ENCODE measurements around the gene MACF1. TPM values are rescaled to one million over a fixed set of nuclear protein-coding genes. Genes with fewer than 3 reads are reported as not detected.
A peak's percentile ranks its signal among the peaks of the same experiment; 100 is the strongest.

The MACF1 gene
- total RNA-seq, 1 donor from 2014 or later, result 694 TPM

GRCh38 chr1:39239968-39240367, 35.5 kb downstream of the MACF1 start:
- Histone ChIP-seq H3K9me3 (ENCODE audit: insufficient read depth, low read depth, low read length) (no peaks in the 10 kb centered on the region), H3K4me2 (ENCODE audit: low read length) (no peak overlapping the region), H2AFZ (ENCODE audit: low read depth, low read length) (no peak overlapping the region), H3K4me1 (ENCODE audit: insufficient read depth, low read length) (peaks cover 7% of the 10 kb centered on the region), H3K79me2 (ENCODE audit: insufficient read depth, low read length) (peaks cover 88% of the 10 kb centered on the region), H3K27me3 (ENCODE audit: insufficient read depth, low read length) (no peaks in the 10 kb centered on the region), H4K20me1 (ENCODE audit: insufficient read depth, low read length) (peaks cover 81% of the 10 kb centered on the region), H3K36me3 (ENCODE audit: insufficient read depth, low read length) (peaks cover 7% of the 10 kb centered on the region), H3K4me3 (ENCODE audit: insufficient read depth, low read depth, low read length) (no peak overlapping the region), H3K9ac (ENCODE audit: low read length) (no peak overlapping the region), H3K27ac (ENCODE audit: low read depth, low read length) (no peak overlapping the region)
- H3K4me3 Mint-ChIP-seq (ENCODE audit: unreplicated experiment), result no peak overlapping the region
- no peaks in the 10 kb centered on the region for H3K27me3 Mint-ChIP-seq (ENCODE audit: low read depth, unreplicated experiment)
- H3K36me3 Mint-ChIP-seq (ENCODE audit: low read depth, unreplicated experiment), result peaks cover 15% of the 10 kb centered on the region
- DNase-seq (ENCODE audit: low read depth) (no peak), FAIRE-seq (no peak)
- peaks cover 36% of the 10 kb centered on the region for H3K4me1 Mint-ChIP-seq (ENCODE audit: low read depth, unreplicated experiment)
- no peaks in the 10 kb centered on the region for H3K9me3 Mint-ChIP-seq (ENCODE audit: unreplicated experiment)
- TF ChIP-seq EZH2 (IDR thresholded peaks at IDR 0.05; ENCODE audit: insufficient read depth, low read length) (no peak), CTCF (IDR thresholded peaks at IDR 0.05; ENCODE audit: insufficient read depth, low read depth, low read length) (no peak)
- H3K27ac Mint-ChIP-seq (ENCODE audit: unreplicated experiment), result no peak overlapping the region

- FAIRE-seq (no peak), DNase-seq (ENCODE audit: low read depth) (no peak)
- H3K9ac ChIP-seq (ENCODE audit: low read length), result no peak overlapping the region
- Mint-ChIP-seq H3K27ac (ENCODE audit: unreplicated experiment) (no peak overlapping the region), H3K4me1 (ENCODE audit: low read depth, unreplicated experiment) (peaks cover 17% of the 10 kb centered on the region), H3K36me3 (ENCODE audit: low read depth, unreplicated experiment) (peaks cover 5% of the 10 kb centered on the region), H3K27me3 (ENCODE audit: low read depth, unreplicated experiment) (no peaks in the 10 kb centered on the region), H3K9me3 (ENCODE audit: unreplicated experiment) (peaks cover 2% of the 10 kb centered on the region), H3K4me3 (ENCODE audit: unreplicated experiment) (no peak overlapping the region)
- peaks cover 2% of the 10 kb centered on the region for H3K36me3 ChIP-seq (ENCODE audit: insufficient read depth, low read length)
- no peaks in the 10 kb centered on the region for H3K27me3 ChIP-seq (ENCODE audit: insufficient read depth, low read length)
- H3K9me3 ChIP-seq (ENCODE audit: insufficient read depth, low read depth, low read length), result no peaks in the 10 kb centered on the region
- H3K4me2 ChIP-seq (ENCODE audit: low read length), result no peak overlapping the region
- TF ChIP-seq EZH2 (IDR thresholded peaks at IDR 0.05; ENCODE audit: insufficient read depth, low read length) (no peak), CTCF (IDR thresholded peaks at IDR 0.05; ENCODE audit: insufficient read depth, low read depth, low read length) (no peak)
- H3K79me2 ChIP-seq (ENCODE audit: insufficient read depth, low read length), result peaks cover 88% of the 10 kb centered on the region
- H3K27ac ChIP-seq (ENCODE audit: low read depth, low read length), result no peak overlapping the region
- H3K4me1 ChIP-seq (ENCODE audit: insufficient read depth, low read length), result peaks cover 4% of the 10 kb centered on the region
- H2AFZ ChIP-seq (ENCODE audit: low read depth, low read length), result no peak overlapping the region
- no peak overlapping the region for H3K4me3 ChIP-seq (ENCODE audit: insufficient read depth, low read depth, low read length)
- peaks cover 77% of the 10 kb centered on the region for H4K20me1 ChIP-seq (ENCODE audit: insufficient read depth, low read length)
These were observed 38.8 kb downstream of the MACF1 start for GRCh38 chr1:39243302-39243701.

- peaks cover 95% of the 10 kb centered on the region for H3K79me2 ChIP-seq (ENCODE audit: insufficient read depth, low read length)
- peaks cover 18% of the 10 kb centered on the region for H3K4me1 ChIP-seq (ENCODE audit: insufficient read depth, low read length)
- H3K4me3 Mint-ChIP-seq (ENCODE audit: unreplicated experiment), result no peak overlapping the region
- H4K20me1 ChIP-seq (ENCODE audit: insufficient read depth, low read length), result peaks cover 88% of the 10 kb centered on the region
- no peak for TF ChIP-seq EZH2 (IDR thresholded peaks at IDR 0.05; ENCODE audit: insufficient read depth, low read length)
- no peaks in the 10 kb centered on the region for H3K27me3 ChIP-seq (ENCODE audit: insufficient read depth, low read length)
- no peak overlapping the region for H3K9ac ChIP-seq (ENCODE audit: low read length)
- H3K36me3 Mint-ChIP-seq (ENCODE audit: low read depth, unreplicated experiment), result peaks cover 14% of the 10 kb centered on the region
- no peak overlapping the region for H3K4me3 ChIP-seq (ENCODE audit: insufficient read depth, low read depth, low read length)
- peak; percentile 42 for DNase-seq (ENCODE audit: low read depth)
- no peak overlapping the region for H2AFZ ChIP-seq (ENCODE audit: low read depth, low read length)
- peaks cover 6% of the 10 kb centered on the region for H3K4me1 Mint-ChIP-seq (ENCODE audit: low read depth, unreplicated experiment)
- no peaks in the 10 kb centered on the region for H3K27me3 Mint-ChIP-seq (ENCODE audit: low read depth, unreplicated experiment)
- H3K4me2 ChIP-seq (ENCODE audit: low read length), result peak overlapping the region; percentile 32
- H3K9me3 Mint-ChIP-seq (ENCODE audit: unreplicated experiment), result peaks cover 2% of the 10 kb centered on the region
- no peak overlapping the region for H3K27ac ChIP-seq (ENCODE audit: low read depth, low read length)
- no peak overlapping the region for H3K27ac Mint-ChIP-seq (ENCODE audit: unreplicated experiment)
- no peak for FAIRE-seq
- no peaks in the 10 kb centered on the region for H3K9me3 ChIP-seq (ENCODE audit: insufficient read depth, low read depth, low read length)
- peaks cover 34% of the 10 kb centered on the region for H3K36me3 ChIP-seq (ENCODE audit: insufficient read depth, low read length)
These were observed 46.2 kb downstream of the MACF1 start for GRCh38 chr1:39250460-39251240.
